Stimulated activated naive CD8-positive, alpha-beta T cell treated with anti-CD3 and anti-CD28 coated beads, Interleukin-15, Interleukin-2, amounts not matched to agents 100 U/mL and 50 U/mL, for 24 hours (primary cell): Measurements from ENCODE around the gene RAI14.
"Not testable (repeated sequence)": the region's sequence is repeated elsewhere in the genome, so short reads cannot be mapped to it uniquely, and the experiment has no call there.

Source experiments
- ATAC-seq: fragments of 150-1000 bp; cut with Tn5 transposase; one replicate; pipeline ENCODE4 v1.10.0; 2021
- DNase-seq: peaks from one replicate; pipeline ENCODE4 v3.0.0; 2021

RAI14 gene

GRCh38 chr5:34822956-34823715 is 167.0 kb downstream of the RAI14 start:
- no peak for DNase-seq
- no peak for ATAC-seq

- no peak for DNase-seq
These were observed 170.2 kb downstream of the RAI14 start for GRCh38 chr5:34826347-34826746.

GRCh38 chr5:34827588-34828506 is 171.7 kb downstream of the RAI14 start:
- DNase-seq (no peak), ATAC-seq (no peak)

More at GRCh38 chr5:34826347-34826746, 170.2 kb downstream of the RAI14 start:
- ATAC-seq = no peak

- not testable (repeated sequence) for DNase-seq, ATAC-seq
These were observed 174.7 kb downstream of the RAI14 start for GRCh38 chr5:34830827-34831226.

GRCh38 chr5:34831303-34831702 is 175.2 kb downstream of the RAI14 start:
- no peak for DNase-seq
- no peak for ATAC-seq

- ATAC-seq (no peak), DNase-seq (no peak)
These were observed 176.4 kb downstream of the RAI14 start for GRCh38 chr5:34832568-34832967.

GRCh38 chr5:34833090-34833489 is 177.0 kb downstream of the RAI14 start:
- ATAC-seq (no peak), DNase-seq (no peak)

- DNase-seq = no peak
- ATAC-seq = no peak
These were observed 178.1 kb downstream of the RAI14 start for GRCh38 chr5:34833976-34834793.

- no peak for DNase-seq
- no peak for ATAC-seq
These were observed 178.6 kb downstream of the RAI14 start for GRCh38 chr5:34834794-34835089.

- no peak for ATAC-seq
- no peak for DNase-seq
These were observed 179.5 kb downstream of the RAI14 start for GRCh38 chr5:34835664-34836063.

- ATAC-seq = peak; percentile 97
- DNase-seq = peak; percentile 89
These were observed 182.9 kb downstream of the RAI14 start, which contains the start of gene TTC23L for GRCh38 chr5:34838785-34839714. TTC23L (plus strand) TSS chr5:34839164; CDS start chr5:34840672, 1,508 bp downstream.

- no peak for ATAC-seq
- DNase-seq = no peak
These were observed 185.7 kb downstream of the RAI14 start for GRCh38 chr5:34841816-34842215.

GRCh38 chr5:34842554-34842953 is 186.4 kb downstream of the RAI14 start:
- no peak for ATAC-seq
- no peak for DNase-seq

- no peak for DNase-seq
These were observed 187.4 kb downstream of the RAI14 start for GRCh38 chr5:34843497-34843896.

GRCh38 chr5:34844106-34844505 is 188.0 kb downstream of the RAI14 start:
- no peak for DNase-seq
- no peak for ATAC-seq

More at GRCh38 chr5:34843497-34843896, 187.4 kb downstream of the RAI14 start:
- ATAC-seq = no peak

- ATAC-seq = no peak
These were observed 188.9 kb downstream of the RAI14 start for GRCh38 chr5:34844999-34845398.

GRCh38 chr5:34847056-34847455 is 190.9 kb downstream of the RAI14 start:
- ATAC-seq = no peak
- no peak for DNase-seq

More at GRCh38 chr5:34844999-34845398, 188.9 kb downstream of the RAI14 start:
- DNase-seq = no peak

GRCh38 chr5:34847552-34847951 is 191.4 kb downstream of the RAI14 start:
- ATAC-seq = no peak

GRCh38 chr5:34848230-34848629 is 192.1 kb downstream of the RAI14 start:
- DNase-seq = no peak
- ATAC-seq = no peak

More at GRCh38 chr5:34847552-34847951, 191.4 kb downstream of the RAI14 start:
- DNase-seq = no peak

- DNase-seq = no peak
- ATAC-seq = no peak
These were observed 193.1 kb downstream of the RAI14 start for GRCh38 chr5:34849253-34849652.
